Testis (tissue), 2 donors: Measurements from ENCODE around the gene BAMBI.

Source experiments
- POLR2A ChIP-seq: fragments of 450-650 bp; IDR thresholded peaks from one replicate; pipeline ENCODE4 v1.6.1; 2017; ENCODE audit warnings: antibody characterized with exemption, mild to moderate bottlenecking, moderate library complexity
- TF ChIP-seq, protein P1 (sequence below), 3 experiments: fragments of 450-650 bp in 2 of 3; fragments of 200-600 bp in 1 of 3; sonication (generic) in 1 of 3; IDR thresholded peaks; one replicate each; pipeline ENCODE4 v1.5.1; 2016 to 2019; ENCODE audit warnings: antibody characterized with exemption in 3 of 3, mild to moderate bottlenecking in 2 of 3, moderate library complexity in 1 of 3

- no peak for TF ChIP-seq POLR2A
- TF ChIP-seq, protein P1, sequence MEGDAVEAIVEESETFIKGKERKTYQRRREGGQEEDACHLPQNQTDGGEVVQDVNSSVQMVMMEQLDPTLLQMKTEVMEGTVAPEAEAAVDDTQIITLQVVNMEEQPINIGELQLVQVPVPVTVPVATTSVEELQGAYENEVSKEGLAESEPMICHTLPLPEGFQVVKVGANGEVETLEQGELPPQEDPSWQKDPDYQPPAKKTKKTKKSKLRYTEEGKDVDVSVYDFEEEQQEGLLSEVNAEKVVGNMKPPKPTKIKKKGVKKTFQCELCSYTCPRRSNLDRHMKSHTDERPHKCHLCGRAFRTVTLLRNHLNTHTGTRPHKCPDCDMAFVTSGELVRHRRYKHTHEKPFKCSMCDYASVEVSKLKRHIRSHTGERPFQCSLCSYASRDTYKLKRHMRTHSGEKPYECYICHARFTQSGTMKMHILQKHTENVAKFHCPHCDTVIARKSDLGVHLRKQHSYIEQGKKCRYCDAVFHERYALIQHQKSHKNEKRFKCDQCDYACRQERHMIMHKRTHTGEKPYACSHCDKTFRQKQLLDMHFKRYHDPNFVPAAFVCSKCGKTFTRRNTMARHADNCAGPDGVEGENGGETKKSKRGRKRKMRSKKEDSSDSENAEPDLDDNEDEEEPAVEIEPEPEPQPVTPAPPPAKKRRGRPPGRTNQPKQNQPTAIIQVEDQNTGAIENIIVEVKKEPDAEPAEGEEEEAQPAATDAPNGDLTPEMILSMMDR (IDR thresholded peaks at IDR 0.05) = no peak
Measured at GRCh38 chr10:28684986-28685580, 7.8 kb downstream of the BAMBI start.
